HEK293T (cell line): ENCODE data around the gene AGPAT1.

Source experiments
- BHLHE40 ChIP-seq: fragments of 450-650 bp; IDR thresholded peaks from 2 replicates; pipeline ENCODE4 v1.6.1; 2016; ENCODE audit warnings: mild to moderate bottlenecking, moderate library complexity, borderline replicate concordance
- FOXA1 ChIP-seq: fragments of 450-650 bp; IDR thresholded peaks from 2 replicates; pipeline ENCODE4 v1.6.1; 2016; ENCODE audit warnings: mild to moderate bottlenecking
- FOXM1 ChIP-seq: fragments of 450-650 bp; IDR thresholded peaks from 2 replicates; pipeline ENCODE4 v1.6.1; 2017; ENCODE audit warnings: mild to moderate bottlenecking, borderline replicate concordance
- HDGF ChIP-seq: fragments of 450-650 bp; IDR thresholded peaks from 2 replicates; pipeline ENCODE4 v1.6.1; 2017; ENCODE audit warnings: antibody characterized with exemption, borderline replicate concordance
- L3MBTL2 ChIP-seq: fragments of 450-650 bp; conservative IDR thresholded peaks from 2 replicates; pipeline ENCODE4 v1.6.1; 2016; ENCODE audit warnings: mild to moderate bottlenecking
- LEF1 ChIP-seq: fragments of 450-650 bp; IDR thresholded peaks from 2 replicates; pipeline ENCODE4 v1.6.1; 2017; ENCODE audit warnings: mild to moderate bottlenecking, borderline replicate concordance
- NFRKB ChIP-seq: fragments of 450-650 bp; IDR thresholded peaks from 2 replicates; pipeline ENCODE4 v1.6.1; 2016; ENCODE audit warnings: mild to moderate bottlenecking, moderate library complexity
- PKNOX1 ChIP-seq: fragments of 450-650 bp; IDR thresholded peaks from 2 replicates; pipeline ENCODE4 v1.6.1; 2016
- SP1 ChIP-seq: fragments of 450-650 bp; IDR thresholded peaks from 2 replicates; pipeline ENCODE4 v1.6.1; 2017
- TARDBP ChIP-seq: fragments of 450-650 bp; IDR thresholded peaks from 2 replicates; pipeline ENCODE4 v1.6.1; 2016

GRCh38 chr6:32153564-32154513 is 22.0 kb downstream of the AGPAT1 start, which contains the start of gene PPT2:
- TF ChIP-seq PKNOX1 (peak; percentile 55), TARDBP (no peak), NFRKB (no peak), HDGF (no peak), FOXM1 (no peak), FOXA1 (no peak), SP1 (no peak), LEF1 (no peak), L3MBTL2 (no peak), BHLHE40 (peak; percentile 59; the same call in 1 of the 2 replicates)
